ENCODE results near the gene GNRH2.
"Not testable (repeated sequence)": the region's sequence is repeated elsewhere in the genome, so short reads cannot be mapped to it uniquely, and the experiment has no call there.

Gene GNRH2

GRCh38 chr20:3047486-3048419 lies 4.3 kb downstream of the GNRH2 start:
- Histone ChIP-seq H3K9me3 (no peaks in the 10 kb centered on the region), H3K4me3 (ENCODE audit: low read depth in 1 of 2, low read length in 1 of 2) (no peak overlapping the region), H3K36me3 (peaks cover 15% of the 10 kb centered on the region), H3K4me1 (ENCODE audit: control insufficient read depth in 1 of 2, insufficient read depth in 1 of 2, low read depth in 1 of 2, low read length in 1 of 2) (peaks cover 18 to 20% of the 10 kb centered on the region in 2 experiments), H3K27me3 (no peaks in the 10 kb centered on the region), H3K27ac (no peak overlapping the region)
- TF ChIP-seq, protein P1, sequence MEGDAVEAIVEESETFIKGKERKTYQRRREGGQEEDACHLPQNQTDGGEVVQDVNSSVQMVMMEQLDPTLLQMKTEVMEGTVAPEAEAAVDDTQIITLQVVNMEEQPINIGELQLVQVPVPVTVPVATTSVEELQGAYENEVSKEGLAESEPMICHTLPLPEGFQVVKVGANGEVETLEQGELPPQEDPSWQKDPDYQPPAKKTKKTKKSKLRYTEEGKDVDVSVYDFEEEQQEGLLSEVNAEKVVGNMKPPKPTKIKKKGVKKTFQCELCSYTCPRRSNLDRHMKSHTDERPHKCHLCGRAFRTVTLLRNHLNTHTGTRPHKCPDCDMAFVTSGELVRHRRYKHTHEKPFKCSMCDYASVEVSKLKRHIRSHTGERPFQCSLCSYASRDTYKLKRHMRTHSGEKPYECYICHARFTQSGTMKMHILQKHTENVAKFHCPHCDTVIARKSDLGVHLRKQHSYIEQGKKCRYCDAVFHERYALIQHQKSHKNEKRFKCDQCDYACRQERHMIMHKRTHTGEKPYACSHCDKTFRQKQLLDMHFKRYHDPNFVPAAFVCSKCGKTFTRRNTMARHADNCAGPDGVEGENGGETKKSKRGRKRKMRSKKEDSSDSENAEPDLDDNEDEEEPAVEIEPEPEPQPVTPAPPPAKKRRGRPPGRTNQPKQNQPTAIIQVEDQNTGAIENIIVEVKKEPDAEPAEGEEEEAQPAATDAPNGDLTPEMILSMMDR (IDR thresholded peaks at IDR 0.05), result no peak

- Histone ChIP-seq H3K4me3 (ENCODE audit: low read depth in 1 of 2, low read length in 1 of 2) (no peak overlapping the region), H3K27me3 (no peaks in the 10 kb centered on the region), H3K9me3 (no peaks in the 10 kb centered on the region), H3K27ac (no peak overlapping the region), H3K4me1 (ENCODE audit: control insufficient read depth in 1 of 2, insufficient read depth in 1 of 2, low read depth in 1 of 2, low read length in 1 of 2) (peaks cover 6% of the 10 kb centered on the region in 2 experiments), H3K36me3 (peaks cover 15% of the 10 kb centered on the region)
- TF ChIP-seq, protein P1 (IDR thresholded peaks at IDR 0.05), result no peak
These were observed 8.1 kb downstream of the GNRH2 start for GRCh38 chr20:3051385-3052019.

DNA sequence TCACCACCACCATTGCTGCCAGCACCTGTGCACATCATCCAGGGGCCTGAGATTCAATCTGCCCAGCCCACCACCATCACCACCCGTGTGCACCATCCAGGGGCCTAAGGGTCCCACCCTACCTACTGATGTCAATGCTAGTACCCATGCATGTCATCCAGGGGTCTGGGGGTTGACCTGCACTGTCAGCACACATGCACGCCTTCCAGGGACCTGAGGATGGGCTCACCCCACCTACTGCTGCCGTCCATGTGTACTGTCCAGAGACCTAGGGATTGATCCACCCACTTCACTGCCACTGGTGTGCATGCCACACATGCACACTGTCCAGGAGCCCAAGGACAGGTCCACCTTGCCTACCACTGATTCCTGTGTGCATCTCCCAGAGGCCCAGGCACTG lies 16.1 kb downstream of the GNRH2 start:
- Histone ChIP-seq H3K4me3 (ENCODE audit: low read depth in 1 of 2, low read length in 1 of 2) (no peak overlapping the region), H3K27ac (no peak overlapping the region), H3K27me3 (peaks cover 6% of the 10 kb centered on the region), H3K4me1 (ENCODE audit: control insufficient read depth in 1 of 2, insufficient read depth in 1 of 2, low read depth in 1 of 2, low read length in 1 of 2) (no peaks in the 10 kb centered on the region), H3K9me3 (no peaks in the 10 kb centered on the region), H3K36me3 (no peaks in the 10 kb centered on the region)
- TF ChIP-seq, protein P1 (IDR thresholded peaks at IDR 0.05), result no peak

DNA sequence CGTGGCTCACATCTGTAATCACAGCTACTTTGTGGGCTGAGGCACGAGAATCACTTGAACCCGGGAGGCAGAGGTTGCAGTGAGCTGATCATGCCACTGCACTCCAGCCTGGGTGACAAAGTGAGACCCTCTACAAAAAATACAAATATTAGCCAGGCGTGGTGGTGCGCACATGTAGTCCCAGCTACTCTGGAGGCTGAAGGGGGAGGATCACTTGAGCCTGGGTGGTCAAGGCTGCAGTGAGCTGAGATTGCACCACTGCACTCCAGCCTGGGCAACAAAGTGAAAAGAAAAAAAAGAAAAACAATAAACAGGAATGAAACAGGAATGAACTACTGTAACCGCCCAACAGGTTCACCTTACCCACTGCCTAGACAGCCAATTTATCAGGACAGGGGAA lies 20.7 kb downstream of the GNRH2 start:
- H3K4me3 ChIP-seq (ENCODE audit: low read depth in 1 of 2, low read length in 1 of 2); H3K9me3 ChIP-seq; H3K36me3 ChIP-seq; H3K4me1 ChIP-seq (ENCODE audit: control insufficient read depth in 1 of 2, insufficient read depth in 1 of 2, low read depth in 1 of 2, low read length in 1 of 2); H3K27ac ChIP-seq: not testable (repeated sequence)
- H3K27me3 ChIP-seq, result peaks cover 40% of the 10 kb centered on the region

DNA sequence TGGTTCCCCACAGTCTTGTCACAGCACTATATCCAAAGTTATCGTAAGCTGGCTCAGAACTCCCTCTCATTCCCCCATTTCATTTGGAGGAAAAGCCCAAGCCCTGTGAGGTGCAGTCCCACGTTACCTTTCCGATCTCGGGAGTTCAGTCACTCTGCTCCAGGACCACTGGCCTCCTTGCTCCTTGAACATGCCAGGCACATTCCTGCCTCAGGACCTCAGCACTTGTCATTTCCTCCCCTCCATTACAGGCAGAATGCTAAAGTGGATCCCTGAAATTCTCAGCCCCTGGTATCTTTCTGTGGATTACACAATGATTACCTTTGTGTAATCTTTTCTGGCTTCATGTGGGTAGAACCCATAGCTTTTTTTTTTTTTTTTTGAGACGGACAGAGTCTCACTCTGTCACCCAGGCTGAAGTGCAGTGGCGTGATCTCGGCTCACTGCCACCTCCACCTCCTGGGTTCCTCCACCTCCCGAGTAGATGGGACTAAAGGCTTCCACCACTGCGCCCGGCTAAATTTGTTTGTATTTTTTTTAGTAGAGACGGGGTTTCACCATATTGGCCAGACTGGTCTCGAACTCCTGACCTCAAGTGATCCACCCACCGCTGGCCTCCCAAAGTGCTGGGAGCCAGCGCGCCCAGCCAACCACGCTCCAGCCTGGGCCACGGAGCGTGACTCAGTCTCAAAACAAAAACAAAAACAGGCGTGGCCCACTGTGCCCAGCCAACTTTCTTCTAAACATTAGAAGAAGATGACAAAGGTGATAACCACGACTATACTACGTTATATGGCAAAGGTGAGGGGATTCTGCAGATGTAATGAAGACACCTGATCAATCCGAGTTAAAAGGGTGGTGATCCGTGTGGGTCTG lies 24.0 kb downstream of the GNRH2 start:
- TF ChIP-seq, protein P1 (IDR thresholded peaks at IDR 0.05), result no peak

More for the DNA sequence above, 24.0 kb downstream of the GNRH2 start:
- H3K27me3 ChIP-seq, result peaks cover 69% of the 10 kb centered on the region
- H3K4me1 ChIP-seq (ENCODE audit: control insufficient read depth in 1 of 2, insufficient read depth in 1 of 2, low read depth in 1 of 2, low read length in 1 of 2), result peaks cover 13 to 19% of the 10 kb centered on the region in 2 experiments
- H3K9me3 ChIP-seq, result no peaks in the 10 kb centered on the region
- no peak overlapping the region for H3K27ac ChIP-seq
- H3K36me3 ChIP-seq, result no peaks in the 10 kb centered on the region
- H3K4me3 ChIP-seq (ENCODE audit: low read depth in 1 of 2, low read length in 1 of 2), result no peak overlapping the region

All from neutrophil (primary cell).